HG02981 (cell line): ENCODE measurements around the gene KRT72.

Source experiments
- ATAC-seq: cut with Tn5 transposase; IDR thresholded peaks from one replicate; pipeline ENCODE4 v1.9.1; 2021; ENCODE audit warnings: mild to moderate bottlenecking, moderate library complexity; ENCODE audit not compliant: unreplicated experiment

The KRT72 gene

DNA sequence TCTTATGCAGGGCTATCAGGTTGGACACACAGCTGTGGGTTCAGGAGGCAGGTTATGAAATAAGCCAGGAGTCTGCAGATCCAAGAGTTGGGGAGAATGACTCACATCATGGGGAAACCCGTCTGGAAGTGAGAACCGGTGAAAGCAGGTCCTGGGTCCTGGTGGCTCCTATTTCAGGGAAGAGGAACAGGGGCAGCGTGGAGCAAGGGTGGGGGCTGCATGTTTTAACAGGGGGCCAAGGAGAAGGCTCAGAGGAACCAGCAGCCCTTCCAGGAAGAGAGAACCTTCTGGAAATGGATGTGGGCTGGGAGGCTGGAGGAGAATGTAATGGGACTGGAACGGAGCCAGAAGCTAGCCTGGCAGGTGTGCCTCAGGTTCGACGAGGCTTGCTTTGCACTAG is 19.8 kb downstream of the KRT72 start:
- no peak for ATAC-seq

DNA sequence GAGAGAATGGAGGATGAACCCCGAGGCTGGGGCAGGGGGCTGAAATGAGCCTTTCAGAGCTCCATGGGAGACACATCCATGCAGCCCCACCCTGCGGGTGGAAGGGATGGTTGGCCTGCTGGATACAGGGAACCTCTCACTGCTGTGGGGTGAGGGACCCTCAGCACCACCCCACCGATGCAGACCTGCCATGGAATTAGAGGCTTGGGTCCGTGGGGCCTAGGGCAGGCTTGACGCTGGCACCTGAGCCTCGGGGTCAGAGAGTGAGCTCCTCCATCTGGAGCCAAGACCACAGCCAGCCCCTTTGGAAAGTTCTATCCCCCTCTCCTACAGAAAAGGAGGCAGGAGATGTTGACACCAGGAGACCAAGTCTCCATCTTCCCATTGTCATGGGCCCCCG is 20.2 kb downstream of the KRT72 start:
- no peak for ATAC-seq

GRCh38 chr12:52580496-52580895 is 20.8 kb downstream of the KRT72 start:
- no peak for ATAC-seq

- ATAC-seq = no peak
Observed at GRCh38 chr12:52579468-52580465, 21.5 kb downstream of the KRT72 start.

DNA sequence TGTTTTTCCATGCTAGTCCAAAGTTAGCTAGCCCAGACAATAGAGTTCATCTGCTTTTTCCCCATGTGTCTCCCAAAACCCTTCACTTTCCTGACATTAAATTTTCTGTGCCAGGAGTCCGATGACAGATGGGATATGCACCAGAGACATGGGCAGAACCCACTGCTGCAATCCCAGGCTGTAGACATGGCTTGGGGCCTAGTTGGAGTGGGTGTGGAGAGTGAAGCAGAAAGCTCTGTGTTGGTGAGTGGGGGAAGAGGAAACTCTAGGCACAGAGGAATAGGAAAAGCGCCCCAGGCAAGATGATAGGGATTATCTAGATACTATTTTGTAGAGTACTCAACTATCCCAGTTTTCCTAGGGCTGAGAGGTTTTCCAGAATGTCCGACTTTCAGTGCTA is 22.8 kb downstream of the KRT72 start:
- ATAC-seq = no peak

GRCh38 chr12:52577316-52577715 is 23.9 kb downstream of the KRT72 start:
- no peak for ATAC-seq

GRCh38 chr12:52575948-52576347 is 25.3 kb downstream of the KRT72 start:
- ATAC-seq = no peak

GRCh38 chr12:52575256-52575655 is 26.0 kb downstream of the KRT72 start:
- ATAC-seq = no peak

- no peak for ATAC-seq
Observed at GRCh38 chr12:52573743-52574142, 27.5 kb downstream of the KRT72 start, which contains the start of gene KRT74. Gene KRT74, minus strand, starts transcription at chr12:52573843. Its CDS starts 66 bp downstream, at chr12:52573777.

DNA sequence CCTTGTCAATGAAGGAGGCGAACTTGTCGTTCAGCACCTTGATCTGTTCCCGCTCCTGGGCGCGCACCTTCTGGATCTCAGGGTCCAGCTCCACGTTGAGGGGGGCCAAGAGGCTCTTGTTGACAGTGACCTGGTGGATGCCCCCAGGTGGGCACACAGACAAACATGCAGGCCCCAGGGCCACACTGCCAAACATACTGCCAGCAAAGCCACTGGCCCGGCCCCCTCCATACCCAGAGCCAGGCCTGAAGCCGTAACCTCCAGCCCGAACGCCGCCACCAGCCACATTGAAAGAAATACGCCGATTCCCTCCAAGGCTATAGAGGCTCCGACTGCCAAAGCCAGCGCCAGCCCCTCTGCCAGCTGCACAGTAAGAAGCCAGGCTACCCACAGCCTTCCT is 28.0 kb downstream of the KRT72 start:
- no peak for ATAC-seq

DNA sequence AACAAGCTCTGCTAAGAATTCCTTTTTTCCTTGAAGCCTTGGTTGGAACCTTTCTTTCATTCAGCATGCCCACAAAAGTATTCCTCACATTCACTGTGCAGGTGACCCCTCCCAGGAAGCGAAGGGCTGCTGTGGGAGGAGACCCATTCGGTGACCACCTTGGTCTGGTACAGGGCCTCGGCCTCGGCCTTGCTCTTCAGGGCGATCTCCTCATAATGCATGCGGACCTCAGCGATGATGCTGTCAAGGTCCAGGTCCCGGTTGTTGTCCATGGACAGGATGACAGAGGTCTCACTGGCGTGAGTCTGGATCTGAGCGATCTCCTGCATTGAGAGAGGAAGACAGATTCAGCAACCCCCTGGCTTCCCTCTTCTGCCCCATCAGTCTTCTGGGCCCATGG is 30.8 kb downstream of the KRT72 start:
- ATAC-seq = no peak

DNA sequence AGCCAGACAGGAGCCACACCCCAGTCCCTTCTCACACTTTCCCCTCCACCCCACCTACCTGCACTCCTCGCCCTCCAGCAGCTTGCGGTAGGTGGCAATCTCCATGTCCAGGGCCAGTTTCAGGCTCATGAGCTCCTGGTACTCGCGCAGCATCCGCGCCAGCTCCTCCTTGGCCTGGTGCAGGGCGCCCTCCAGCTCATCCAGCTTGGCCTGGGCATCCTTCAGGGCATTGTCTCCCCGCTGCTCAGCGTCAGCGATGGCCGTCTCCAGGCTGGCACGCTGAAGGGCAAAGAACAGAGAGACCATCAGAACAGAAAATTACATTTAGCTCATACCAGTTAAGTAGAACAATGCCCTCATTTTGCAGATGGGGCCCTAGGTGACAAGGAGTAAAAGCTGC is 33.2 kb downstream of the KRT72 start:
- no peak for ATAC-seq

- ATAC-seq = no peak
Observed at GRCh38 chr12:52566847-52567291, 34.4 kb downstream of the KRT72 start.

GRCh38 chr12:52564582-52564981 is 36.7 kb downstream of the KRT72 start:
- ATAC-seq = no peak

GRCh38 chr12:52561880-52562449 is 39.3 kb downstream of the KRT72 start:
- no peak for ATAC-seq

- ATAC-seq = no peak
Observed at GRCh38 chr12:52559979-52560378, 41.3 kb downstream of the KRT72 start.

DNA sequence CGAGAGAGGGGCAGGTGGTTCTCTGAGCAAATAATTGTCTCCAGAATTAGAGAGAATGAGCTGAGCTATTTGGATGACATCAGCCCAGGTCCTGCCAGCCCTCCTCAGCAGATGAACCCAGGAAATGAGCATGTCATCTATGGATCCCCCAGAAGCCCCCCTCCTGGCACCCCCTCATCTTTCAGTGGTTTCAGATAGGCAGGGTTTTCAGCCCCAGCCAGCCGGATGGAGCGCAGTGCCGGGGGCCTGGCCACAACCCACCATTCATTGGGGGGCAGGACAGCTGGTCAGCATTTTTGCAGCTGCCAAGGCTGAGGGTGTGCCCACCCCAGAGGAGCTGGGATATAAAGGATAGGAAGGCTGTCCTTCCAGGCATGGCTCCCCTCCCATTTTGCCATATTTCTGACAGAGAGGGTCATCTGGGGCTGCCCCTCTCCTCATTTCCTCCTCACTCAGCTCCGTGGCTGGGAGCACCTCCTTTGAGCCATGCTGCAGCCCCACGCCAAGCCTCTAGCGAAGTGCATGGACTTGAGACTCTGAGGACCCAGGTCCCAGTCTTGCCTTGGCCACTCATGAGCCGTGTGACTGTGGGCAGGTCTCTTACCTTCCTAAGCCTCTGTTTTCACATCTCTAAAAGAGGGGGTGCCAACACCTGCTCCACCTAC is 42.4 kb downstream of the KRT72 start:
- ATAC-seq = no peak

DNA sequence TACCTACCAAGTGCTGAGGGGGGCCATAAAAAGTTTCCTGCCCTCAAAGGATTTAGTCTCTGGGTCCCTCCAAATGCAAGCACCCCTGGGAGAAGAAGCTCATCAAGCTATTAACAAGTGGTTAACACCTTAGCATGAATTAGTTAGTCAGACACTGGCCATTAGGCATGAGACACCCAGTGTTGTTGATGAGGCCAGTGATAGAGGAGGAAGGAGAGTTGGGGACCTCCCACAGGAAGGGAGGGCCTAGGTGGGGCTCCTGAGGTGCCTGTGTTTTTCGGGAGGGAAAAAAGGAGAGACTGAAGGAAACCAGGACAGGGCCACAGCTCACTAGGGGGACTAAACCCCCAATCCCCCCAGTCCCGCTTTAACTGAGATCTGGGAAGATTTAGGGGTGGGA is 43.8 kb downstream of the KRT72 start:
- no peak for ATAC-seq

GRCh38 chr12:52555577-52555976 is 45.7 kb downstream of the KRT72 start:
- no peak for ATAC-seq

DNA sequence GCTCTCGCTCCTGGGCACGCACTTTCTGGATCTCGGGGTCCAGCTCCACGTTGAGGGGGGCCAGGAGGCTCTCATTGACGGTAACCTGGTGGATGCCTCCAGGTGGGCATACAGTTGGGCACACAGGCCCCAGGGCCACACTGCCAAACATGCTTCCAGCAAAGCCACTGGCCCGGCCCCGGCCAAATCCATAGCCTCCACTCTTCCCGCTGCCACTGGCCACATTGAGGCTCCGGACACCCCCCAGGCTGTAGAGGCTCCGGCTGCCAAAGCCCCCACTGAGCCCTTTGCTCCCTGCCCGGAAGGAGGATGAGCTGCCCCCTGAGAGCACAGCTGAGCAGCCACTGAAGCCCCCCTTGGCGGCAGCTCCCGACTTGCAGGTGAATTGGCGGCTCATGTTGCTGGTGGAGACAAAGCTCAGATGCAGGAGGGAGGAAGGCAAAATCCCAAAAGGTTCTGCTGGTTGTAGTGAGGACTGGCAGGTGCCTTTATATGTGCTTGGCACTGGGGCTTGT is 48.5 kb downstream of the KRT72 start, which contains the start of gene KRT71:
TSS of gene KRT71 (minus strand) at position 465 of the 515 bp plus-strand sequence. CDS start at position 397, 68 bp downstream.
- ATAC-seq = no peak

DNA sequence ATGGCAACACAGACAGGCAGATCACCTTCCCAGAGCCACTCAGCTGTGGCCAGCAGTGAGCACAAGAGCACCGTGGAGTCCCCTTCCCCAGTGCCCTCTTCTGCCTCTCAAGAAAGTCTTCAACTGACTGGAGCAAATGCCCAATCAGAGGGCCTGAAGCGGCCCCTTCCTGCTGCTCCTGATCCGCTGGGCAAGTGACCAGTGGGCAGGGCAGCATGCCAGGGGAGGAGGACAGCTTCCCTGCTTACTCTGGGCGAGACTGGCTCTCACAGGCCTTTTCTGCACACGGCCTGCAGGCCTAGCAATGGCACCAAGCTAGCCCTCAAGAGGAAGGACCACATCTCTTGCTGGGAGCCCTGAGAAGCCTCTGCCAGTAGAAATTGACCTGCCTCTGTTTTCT is 49.2 kb downstream of the KRT72 start:
- ATAC-seq = no peak
